K562 (cell line): Measurements from ENCODE around the gene KCND3. TPM values are rescaled to one million over a fixed set of nuclear protein-coding genes. Genes with fewer than 3 reads are reported as not detected.

Source experiments
- ATAC-seq: fragments of 200-7000 bp; cut with Tn5 transposase; 3 replicates; pipeline ENCODE4 v1.9.1; 2020; ENCODE audit warnings: moderate library complexity
- BruUV-seq: library from RNA; stranded (reverse); fragments of 400-500 nt; replicated peaks from 2 replicates; lab custom pipeline; 2021; lab: Mats Ljungman, UMichigan
- CTCF ChIA-PET: fragments of 300-600 bp; formaldehyde crosslinking; extraction: SDS; loops from one replicate; lab custom pipeline; 2021; ENCODE audit warnings: low intra/inter-chr PET ratio; lab: Yijun Ruan, JAX
- POLR2A ChIA-PET: fragments of 300-600, 350-650 bp; sonication (Branson Sonifier 250); formaldehyde crosslinking; extraction: SDS; loops from one replicate; lab custom pipeline; 2021; ENCODE audit warnings: antibody characterized with exemption, inconsistent platforms; lab: Yijun Ruan, JAX
- DNase-seq, 4 experiments: peaks; one replicate each; pipeline versions ENCODE4 v3.0.0 to v3.0.0-alpha.2; 2011 to 2018; ENCODE audit warnings: low spot score in 3 of 4, mixed read lengths in 3 of 4; ENCODE audit errors: extremely low read depth in 1 of 4
- FAIRE-seq: peaks from 2 replicates; lab custom pipeline; 2011; peaks lifted over from hg19 to GRCh38; lab: Jason Lieb, UNC
- H2AFZ ChIP-seq: 2 replicates; pipeline ENCODE4 v1.6.0; 2011; ENCODE audit warnings: low read depth, low read length, control low read depth, inconsistent platforms
- H3K27ac ChIP-seq: fragments of 200-600 bp; 3 replicates; pipeline ENCODE4 v1.8.0; 2011; ENCODE audit warnings: low read depth, mild to moderate bottlenecking, control low read depth, inconsistent platforms, low read length, moderate library complexity, mixed read lengths; ENCODE audit errors: extremely low read depth
- H3K27me3 ChIP-seq, 2 experiments: fragments of 300-600 bp in 1 of 2; 2 replicates in 1 of 2; 3 replicates in 1 of 2; pipeline versions ENCODE4 v1.6.0 to v1.8.0; 2011; ENCODE audit warnings: inconsistent platforms in 2 of 2, low read length in 2 of 2, mild to moderate bottlenecking in 1 of 2, mixed read lengths in 1 of 2, moderate library complexity in 1 of 2; ENCODE audit not compliant: control insufficient read depth in 2 of 2, insufficient read depth in 2 of 2
- H3K36me3 ChIP-seq: fragments of 300-600 bp; 3 replicates; pipeline ENCODE4 v1.8.0; 2011; ENCODE audit warnings: mild to moderate bottlenecking, low read length, inconsistent platforms; ENCODE audit not compliant: control insufficient read depth, insufficient read depth
- H3K4me1 ChIP-seq, 2 experiments: fragments of 200-600 bp in 1 of 2; replicated peaks in 1 of 2; 2 replicates in 1 of 2; 3 replicates in 1 of 2; pipeline versions ENCODE4 v1.5.1 to v1.8.0; 2011; ENCODE audit warnings: inconsistent platforms in 2 of 2, low read length in 2 of 2, mild to moderate bottlenecking in 1 of 2, mixed read lengths in 1 of 2, moderate library complexity in 1 of 2; ENCODE audit not compliant: control insufficient read depth in 2 of 2, insufficient read depth in 2 of 2
- H3K4me2 ChIP-seq: 2 replicates; pipeline ENCODE4 v1.6.1; 2011; ENCODE audit warnings: low read length, control low read depth, inconsistent platforms, mixed read lengths; ENCODE audit not compliant: insufficient read depth
- H3K4me3 ChIP-seq: fragments of 200-600 bp; sonication (generic), shearing (Covaris generic); 2 replicates; pipeline ENCODE4 v1.5.1; 2016; ENCODE audit warnings: control low read depth, inconsistent platforms
- H3K79me2 ChIP-seq: fragments of 200-600 bp; 3 replicates; pipeline ENCODE4 v1.8.0; 2011; ENCODE audit warnings: low read length, inconsistent platforms; ENCODE audit not compliant: control insufficient read depth, insufficient read depth
- H3K9ac ChIP-seq, 2 experiments: 2 replicates each; pipeline versions ENCODE4 v1.6.0 to v1.6.1; 2011; ENCODE audit warnings: low read depth in 2 of 2, low read length in 2 of 2, control low read depth in 1 of 2, inconsistent platforms in 1 of 2, mild to moderate bottlenecking in 1 of 2, mixed read lengths in 1 of 2; ENCODE audit not compliant: insufficient read depth in 1 of 2
- H3K9me1 ChIP-seq: one replicate; pipeline ENCODE4 v1.6.0; 2011; ENCODE audit warnings: inconsistent platforms, mild to moderate bottlenecking, low read length, moderate library complexity; ENCODE audit not compliant: control insufficient read depth, insufficient read depth
- H3K9me3 ChIP-seq: replicated peaks from 2 replicates; pipeline ENCODE4 v1.5.1; 2011; ENCODE audit warnings: low read depth, low read length, inconsistent platforms; ENCODE audit not compliant: control insufficient read depth, insufficient read depth
- H4K20me1 ChIP-seq: replicated peaks from 2 replicates; pipeline ENCODE4 v1.6.1; 2011; ENCODE audit warnings: low read length, inconsistent platforms, mixed read lengths; ENCODE audit not compliant: control insufficient read depth, insufficient read depth
- MCM2 ChIP-seq: fragments of 450-650 bp; IDR thresholded peaks from 2 replicates; pipeline ENCODE4 v1.6.1; 2017; ENCODE audit warnings: low read depth, mild to moderate bottlenecking
- NEUROD1 ChIP-seq: fragments of 150-350 bp; IDR thresholded peaks from 2 replicates; pipeline ENCODE4 v1.6.1; 2014; ENCODE audit warnings: borderline replicate concordance, low read length, low read depth; ENCODE audit not compliant: partially characterized antibody
- NFRKB ChIP-seq: fragments of 450-650 bp; IDR thresholded peaks from 2 replicates; pipeline ENCODE4 v1.6.1; 2016; ENCODE audit warnings: low read depth
- SREBF2 ChIP-seq: sonication (generic); formaldehyde crosslinking; IDR thresholded peaks from 2 replicates; pipeline ENCODE4 v1.4.0; 2020; ENCODE audit warnings: mild to moderate bottlenecking, missing genetic modification reagents
- TARDBP ChIP-seq: fragments of 450-650 bp; IDR thresholded peaks from 2 replicates; pipeline ENCODE4 v1.6.1; 2016
- TCF7 ChIP-seq: sonication (generic); IDR thresholded peaks from 2 replicates; pipeline ENCODE4 v1.6.1; 2016; ENCODE audit warnings: antibody characterized with exemption, borderline replicate concordance
- ZFPM2 ChIP-seq: fragments of 250-450 bp; sonication (Bioruptor Pico); IDR thresholded peaks from 2 replicates; pipeline ENCODE4 v1.5.1; 2022; ENCODE audit warnings: mild to moderate bottlenecking
- ZNF146 ChIP-seq: IDR thresholded peaks from one replicate; pipeline ENCODE4 v1.6.1; 2018; ENCODE audit warnings: missing compliant biosample characterization; ENCODE audit not compliant: unreplicated experiment
- ZNF57 ChIP-seq: fragments of 450-650 bp; formaldehyde crosslinking; IDR thresholded peaks from 2 replicates; pipeline ENCODE4 v1.4.0; 2020; ENCODE audit warnings: mild to moderate bottlenecking, moderate library complexity
- WGBS: fragments of 100-300 bp; shearing (Covaris generic); methylation state at CpG from one replicate; pipeline ENCODE4 v1.1.6; 2016; ENCODE audit warnings: low coverage, mixed read lengths; ENCODE audit not compliant: insufficient coverage; ENCODE audit errors: missing lambda C conversion rate; 5-methylcytosine and 5-hydroxymethylcytosine counted together
- in situ Hi-C: fragments of 300-500 bp; cut with MboI; formaldehyde crosslinking; loops from 4 replicates; pipeline ENCODE4 v1.15.0; 2018; ENCODE audit warnings: inconsistent platforms, mixed read lengths
- intact Hi-C: fragments of 100-400 bp; cut with micrococcal nuclease; formaldehyde crosslinking; loops from 2 replicates; pipeline ENCODE4 v1.14.2; 2022
- polyA plus RNA-seq, 8 experiments: library from polyadenylated mRNA; depleted of rRNA in 4 of 8; stranded (reverse) in 5 of 8; unstranded in 3 of 8; fragments of >200 nt; fragmentation: Nextera tagmentation in 2 of 8; fragmentation: Illumina TruSeq in 1 of 8; extraction: Ambion mirVana in 2 of 8; extraction: Trizol in 1 of 8; gene quantifications; 2 replicates each; pipeline versions ENCODE4 v1.2.1 to v1.2.3, GENCODE V29; 2011 to 2014; ENCODE audit warnings: inconsistent platforms in 1 of 8, missing spikeins in 1 of 8
- total RNA-seq, 7 experiments: library from RNA; depleted of rRNA in 6 of 7; stranded (reverse); fragments of >200 nt in 6 of 7; fragmentation: Illumina TruSeq in 2 of 7; extraction: Trizol in 2 of 7; gene quantifications; 2 replicates each; pipeline versions ENCODE4 v1.2.1 to v1.2.3, GENCODE V29; 2011 to 2021; ENCODE audit warnings: low replicate concordance in 1 of 7
- TF ChIP-seq, protein P1 (sequence below): fragments of 450-650 bp; formaldehyde crosslinking; IDR thresholded peaks from 2 replicates; pipeline ENCODE4 v1.4.0; 2020; ENCODE audit warnings: mild to moderate bottlenecking, mixed read lengths
- TF ChIP-seq, protein P2 (sequence below): fragments of 200-600 bp; sonication (generic); IDR thresholded peaks from one replicate; pipeline ENCODE4 v1.6.1; 2012; ENCODE audit warnings: mild to moderate bottlenecking, low read depth, low read length, inconsistent platforms

KCND3 gene
- total and polyA plus RNA-seq, 9 of the 15 experiments (the other 6 are each of a cell fraction or from before 2014, with no cell fraction given) = not detected

DNA sequence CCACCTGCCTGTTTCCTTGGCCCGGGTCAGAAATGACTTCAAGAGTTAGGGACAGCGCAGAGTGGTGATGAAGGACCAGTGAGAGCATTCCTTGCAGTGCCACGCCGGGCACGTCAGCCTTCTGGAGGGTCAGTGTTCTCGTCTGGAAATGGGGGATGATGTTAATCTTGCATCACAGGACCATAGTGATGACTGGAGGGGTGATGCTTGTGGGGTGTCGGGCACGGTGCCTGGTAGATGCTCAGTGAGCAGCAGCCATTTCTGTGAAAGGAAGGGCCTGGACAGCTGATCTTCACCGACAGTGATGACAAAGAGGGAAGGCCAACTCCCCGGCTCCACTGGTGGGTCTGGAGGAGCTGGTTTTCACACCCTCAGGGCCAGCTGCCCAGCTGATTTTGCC lies 177.6 kb downstream of the KCND3 start:
- 1% methylated on average over 10 of the region's 10 CpGs for WGBS
- ChIA-PET POLR2A (interaction anchor here (0.5 kb wide), 1 partner anchor 1261 kb away, joined by 4 read pairs; no protein-coding TSS in a partner anchor), CTCF (no interaction called here)
- in situ Hi-C loops = no loop called here
- FAIRE-seq = no peak
- Histone ChIP-seq H3K27ac (no peak overlapping the region), H3K36me3 (no peaks in the 10 kb centered on the region), H3K4me2 (no peak overlapping the region), H3K9ac (no peak overlapping the region), H2AFZ (no peak overlapping the region), H3K27me3 (peaks cover 16 to 61% of the 10 kb centered on the region in 2 experiments), H3K9me3 (no peaks in the 10 kb centered on the region), H3K9me1 (no peaks in the 10 kb centered on the region), H3K4me1 (0 out of 5 replicates have a peak, but pooled peaks cover 0 to 3% of the 10 kb centered on the region in 2 experiments), H4K20me1 (0 out of 2 replicates have a peak, but pooled peaks cover 4% of the 10 kb centered on the region), H3K4me3 (no peak overlapping the region), H3K79me2 (no peaks in the 10 kb centered on the region)
- no TSS peak for BruUV-seq
- ATAC-seq = no peak
- intact Hi-C loops = no loop called here
- no peak for DNase-seq
- TF ChIP-seq MCM2 (no peak), TCF7 (no peak), SREBF2 (CRISPR knock-in tag) (no peak), ZNF146 (CRISPR knock-in tag) (no peak), NEUROD1 (no peak), ZNF57 (CRISPR knock-in tag) (no peak), NFRKB (no peak), ZFPM2 (CRISPR knock-in tag) (no peak), TARDBP (no peak)
- TF ChIP-seq, protein P1, sequence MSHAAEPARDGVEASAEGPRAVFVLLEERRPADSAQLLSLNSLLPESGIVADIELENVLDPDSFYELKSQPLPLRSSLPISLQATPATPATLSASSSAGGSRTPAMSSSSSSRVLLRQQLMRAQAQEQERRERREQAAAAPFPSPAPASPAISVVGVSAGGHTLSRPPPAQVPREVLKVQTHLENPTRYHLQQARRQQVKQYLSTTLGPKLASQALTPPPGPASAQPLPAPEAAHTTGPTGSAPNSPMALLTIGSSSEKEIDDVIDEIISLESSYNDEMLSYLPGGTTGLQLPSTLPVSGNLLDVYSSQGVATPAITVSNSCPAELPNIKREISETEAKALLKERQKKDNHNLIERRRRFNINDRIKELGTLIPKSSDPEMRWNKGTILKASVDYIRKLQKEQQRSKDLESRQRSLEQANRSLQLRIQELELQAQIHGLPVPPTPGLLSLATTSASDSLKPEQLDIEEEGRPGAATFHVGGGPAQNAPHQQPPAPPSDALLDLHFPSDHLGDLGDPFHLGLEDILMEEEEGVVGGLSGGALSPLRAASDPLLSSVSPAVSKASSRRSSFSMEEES (CRISPR knock-in tag) = no peak
- TF ChIP-seq, protein P2, sequence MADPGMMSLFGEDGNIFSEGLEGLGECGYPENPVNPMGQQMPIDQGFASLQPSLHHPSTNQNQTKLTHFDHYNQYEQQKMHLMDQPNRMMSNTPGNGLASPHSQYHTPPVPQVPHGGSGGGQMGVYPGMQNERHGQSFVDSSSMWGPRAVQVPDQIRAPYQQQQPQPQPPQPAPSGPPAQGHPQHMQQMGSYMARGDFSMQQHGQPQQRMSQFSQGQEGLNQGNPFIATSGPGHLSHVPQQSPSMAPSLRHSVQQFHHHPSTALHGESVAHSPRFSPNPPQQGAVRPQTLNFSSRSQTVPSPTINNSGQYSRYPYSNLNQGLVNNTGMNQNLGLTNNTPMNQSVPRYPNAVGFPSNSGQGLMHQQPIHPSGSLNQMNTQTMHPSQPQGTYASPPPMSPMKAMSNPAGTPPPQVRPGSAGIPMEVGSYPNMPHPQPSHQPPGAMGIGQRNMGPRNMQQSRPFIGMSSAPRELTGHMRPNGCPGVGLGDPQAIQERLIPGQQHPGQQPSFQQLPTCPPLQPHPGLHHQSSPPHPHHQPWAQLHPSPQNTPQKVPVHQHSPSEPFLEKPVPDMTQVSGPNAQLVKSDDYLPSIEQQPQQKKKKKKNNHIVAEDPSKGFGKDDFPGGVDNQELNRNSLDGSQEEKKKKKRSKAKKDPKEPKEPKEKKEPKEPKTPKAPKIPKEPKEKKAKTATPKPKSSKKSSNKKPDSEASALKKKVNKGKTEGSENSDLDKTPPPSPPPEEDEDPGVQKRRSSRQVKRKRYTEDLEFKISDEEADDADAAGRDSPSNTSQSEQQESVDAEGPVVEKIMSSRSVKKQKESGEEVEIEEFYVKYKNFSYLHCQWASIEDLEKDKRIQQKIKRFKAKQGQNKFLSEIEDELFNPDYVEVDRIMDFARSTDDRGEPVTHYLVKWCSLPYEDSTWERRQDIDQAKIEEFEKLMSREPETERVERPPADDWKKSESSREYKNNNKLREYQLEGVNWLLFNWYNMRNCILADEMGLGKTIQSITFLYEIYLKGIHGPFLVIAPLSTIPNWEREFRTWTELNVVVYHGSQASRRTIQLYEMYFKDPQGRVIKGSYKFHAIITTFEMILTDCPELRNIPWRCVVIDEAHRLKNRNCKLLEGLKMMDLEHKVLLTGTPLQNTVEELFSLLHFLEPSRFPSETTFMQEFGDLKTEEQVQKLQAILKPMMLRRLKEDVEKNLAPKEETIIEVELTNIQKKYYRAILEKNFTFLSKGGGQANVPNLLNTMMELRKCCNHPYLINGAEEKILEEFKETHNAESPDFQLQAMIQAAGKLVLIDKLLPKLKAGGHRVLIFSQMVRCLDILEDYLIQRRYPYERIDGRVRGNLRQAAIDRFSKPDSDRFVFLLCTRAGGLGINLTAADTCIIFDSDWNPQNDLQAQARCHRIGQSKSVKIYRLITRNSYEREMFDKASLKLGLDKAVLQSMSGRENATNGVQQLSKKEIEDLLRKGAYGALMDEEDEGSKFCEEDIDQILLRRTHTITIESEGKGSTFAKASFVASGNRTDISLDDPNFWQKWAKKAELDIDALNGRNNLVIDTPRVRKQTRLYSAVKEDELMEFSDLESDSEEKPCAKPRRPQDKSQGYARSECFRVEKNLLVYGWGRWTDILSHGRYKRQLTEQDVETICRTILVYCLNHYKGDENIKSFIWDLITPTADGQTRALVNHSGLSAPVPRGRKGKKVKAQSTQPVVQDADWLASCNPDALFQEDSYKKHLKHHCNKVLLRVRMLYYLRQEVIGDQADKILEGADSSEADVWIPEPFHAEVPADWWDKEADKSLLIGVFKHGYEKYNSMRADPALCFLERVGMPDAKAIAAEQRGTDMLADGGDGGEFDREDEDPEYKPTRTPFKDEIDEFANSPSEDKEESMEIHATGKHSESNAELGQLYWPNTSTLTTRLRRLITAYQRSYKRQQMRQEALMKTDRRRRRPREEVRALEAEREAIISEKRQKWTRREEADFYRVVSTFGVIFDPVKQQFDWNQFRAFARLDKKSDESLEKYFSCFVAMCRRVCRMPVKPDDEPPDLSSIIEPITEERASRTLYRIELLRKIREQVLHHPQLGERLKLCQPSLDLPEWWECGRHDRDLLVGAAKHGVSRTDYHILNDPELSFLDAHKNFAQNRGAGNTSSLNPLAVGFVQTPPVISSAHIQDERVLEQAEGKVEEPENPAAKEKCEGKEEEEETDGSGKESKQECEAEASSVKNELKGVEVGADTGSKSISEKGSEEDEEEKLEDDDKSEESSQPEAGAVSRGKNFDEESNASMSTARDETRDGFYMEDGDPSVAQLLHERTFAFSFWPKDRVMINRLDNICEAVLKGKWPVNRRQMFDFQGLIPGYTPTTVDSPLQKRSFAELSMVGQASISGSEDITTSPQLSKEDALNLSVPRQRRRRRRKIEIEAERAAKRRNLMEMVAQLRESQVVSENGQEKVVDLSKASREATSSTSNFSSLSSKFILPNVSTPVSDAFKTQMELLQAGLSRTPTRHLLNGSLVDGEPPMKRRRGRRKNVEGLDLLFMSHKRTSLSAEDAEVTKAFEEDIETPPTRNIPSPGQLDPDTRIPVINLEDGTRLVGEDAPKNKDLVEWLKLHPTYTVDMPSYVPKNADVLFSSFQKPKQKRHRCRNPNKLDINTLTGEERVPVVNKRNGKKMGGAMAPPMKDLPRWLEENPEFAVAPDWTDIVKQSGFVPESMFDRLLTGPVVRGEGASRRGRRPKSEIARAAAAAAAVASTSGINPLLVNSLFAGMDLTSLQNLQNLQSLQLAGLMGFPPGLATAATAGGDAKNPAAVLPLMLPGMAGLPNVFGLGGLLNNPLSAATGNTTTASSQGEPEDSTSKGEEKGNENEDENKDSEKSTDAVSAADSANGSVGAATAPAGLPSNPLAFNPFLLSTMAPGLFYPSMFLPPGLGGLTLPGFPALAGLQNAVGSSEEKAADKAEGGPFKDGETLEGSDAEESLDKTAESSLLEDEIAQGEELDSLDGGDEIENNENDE = no peak
